ENCODE data around the gene TAF8. TPM values are rescaled to one million over a fixed set of nuclear protein-coding genes. Genes with fewer than 3 reads are reported as not detected.

TAF8 gene
- total RNA-seq, 2 donors from 2014 or later = 21.9 to 35.8 TPM

GRCh38 chr6:42010185-42010891 lies 40.0 kb upstream of the TAF8 start:
- Histone ChIP-seq H3K27ac (no peak overlapping the region), H3K4me3 (no peak overlapping the region)
- TF ChIP-seq CTCF (IDR thresholded peaks at IDR 0.05) = no peak

GRCh38 chr6:42010909-42011308 lies 39.4 kb upstream of the TAF8 start:
- Histone ChIP-seq H3K36me3 (no peaks in the 10 kb centered on the region), H3K9me3 (no peaks in the 10 kb centered on the region), H3K4me3 (no peak overlapping the region), H3K4me1 (peaks cover 0 to 9% of the 10 kb centered on the region in 2 donors), H3K27me3 (no peaks in the 10 kb centered on the region), H3K27ac (no peak overlapping the region)
- TF ChIP-seq CTCF (IDR thresholded peaks at IDR 0.05) = no peak
- DNase-seq (ENCODE audit: low spot score) = no peak

More at GRCh38 chr6:42010185-42010891, 40.0 kb upstream of the TAF8 start:
- no peak for DNase-seq (ENCODE audit: low spot score)
- no peaks in the 10 kb centered on the region for H3K36me3 ChIP-seq
- H3K9me3 ChIP-seq = no peaks in the 10 kb centered on the region
- H3K4me1 ChIP-seq = peaks cover 0 to 9% of the 10 kb centered on the region in 2 donors
- no peaks in the 10 kb centered on the region for H3K27me3 ChIP-seq

GRCh38 chr6:42012501-42013133 lies 37.7 kb upstream of the TAF8 start:
- Histone ChIP-seq H3K4me1 (peaks cover 0 to 15% of the 10 kb centered on the region in 2 donors), H3K27ac (no peak overlapping the region), H3K4me3 (no peak overlapping the region), H3K27me3 (no peaks in the 10 kb centered on the region), H3K36me3 (no peaks in the 10 kb centered on the region), H3K9me3 (no peaks in the 10 kb centered on the region)
- TF ChIP-seq CTCF (IDR thresholded peaks at IDR 0.05) = no peak
- no peak for DNase-seq (ENCODE audit: low spot score)

GRCh38 chr6:42013134-42013516 lies 37.2 kb upstream of the TAF8 start:
- H3K4me1 ChIP-seq = peaks cover 0 to 15% of the 10 kb centered on the region in 2 donors
- TF ChIP-seq CTCF (IDR thresholded peaks at IDR 0.05) = no peak
- no peak overlapping the region for H3K27ac ChIP-seq
- no peaks in the 10 kb centered on the region for H3K9me3 ChIP-seq
- H3K27me3 ChIP-seq = no peaks in the 10 kb centered on the region
- no peaks in the 10 kb centered on the region for H3K36me3 ChIP-seq
- DNase-seq (ENCODE audit: low spot score) = no peak
- no peak overlapping the region for H3K4me3 ChIP-seq

- Histone ChIP-seq H3K27ac (no peak overlapping the region), H3K4me3 (no peak overlapping the region), H3K36me3 (no peaks in the 10 kb centered on the region), H3K27me3 (no peaks in the 10 kb centered on the region), H3K9me3 (no peaks in the 10 kb centered on the region), H3K4me1 (peaks cover 0 to 15% of the 10 kb centered on the region in 2 donors)
- TF ChIP-seq CTCF (IDR thresholded peaks at IDR 0.05) = no peak
- DNase-seq (ENCODE audit: low spot score) = no peak
Observed at GRCh38 chr6:42017021-42017643, 33.2 kb upstream of the TAF8 start.

Measured in right atrium auricular region (tissue), 2 donors.